Measurements from ENCODE around the gene GPR15. TPM values are rescaled to one million over a fixed set of nuclear protein-coding genes. Genes with fewer than 3 reads are reported as not detected.

Gene GPR15
- total and polyA plus RNA-seq, 3 donors from 2014 or later, result 0.34 TPM; not detected in 2

DNA sequence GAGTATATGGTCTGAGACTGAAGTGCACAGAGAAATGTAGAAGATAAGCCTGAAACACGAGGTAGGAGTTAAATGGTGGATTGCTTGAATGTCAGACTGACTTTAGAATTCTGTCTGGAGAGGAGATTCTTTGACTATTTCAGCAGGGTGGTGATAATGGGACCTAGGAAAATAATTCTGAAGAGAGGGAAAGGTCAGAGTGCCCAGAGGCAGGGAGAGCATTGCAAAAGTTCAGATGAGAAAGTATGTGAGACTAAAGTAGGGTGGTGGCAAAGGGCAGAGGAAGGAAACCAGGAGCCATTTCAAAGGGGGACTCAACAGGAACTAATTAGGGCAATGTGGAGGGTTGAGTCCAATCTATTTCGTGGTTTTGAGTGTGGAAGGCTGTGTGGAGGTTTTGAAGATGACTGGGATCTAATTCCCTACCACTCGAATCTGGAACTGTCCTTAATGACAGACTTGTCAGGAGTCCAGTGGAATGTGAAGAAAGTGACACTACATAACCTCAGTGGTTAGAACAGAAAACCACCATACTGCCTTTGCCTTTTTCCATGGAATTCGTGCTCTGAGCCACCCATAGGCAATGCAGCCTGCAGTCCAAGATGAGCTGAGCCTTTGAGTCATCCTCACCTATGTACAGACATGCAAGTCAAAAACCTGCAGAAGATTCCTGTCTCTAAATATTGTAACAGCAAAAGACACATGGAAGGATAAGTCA lies 45.6 kb downstream of the GPR15 start:
- Histone ChIP-seq H3K27ac (no peak overlapping the region), H3K4me1 (no peaks in the 10 kb centered on the region), H3K27me3 (no peaks in the 10 kb centered on the region), H3K36me3 (ENCODE audit: low read depth, missing control alignments) (no peaks in the 10 kb centered on the region), H3K9me3 (no peaks in the 10 kb centered on the region), H3K4me3 (no peak overlapping the region)
- intact Hi-C loops (cut with DNase I; ENCODE audit: low total_unique reads), result no loop called here
- DNase-seq, result no peak
- 80 to 86% methylated on average over 4 of the region's 4 CpGs for WGBS, 2 donors
- TF ChIP-seq CTCF (IDR thresholded peaks at IDR 0.05) (no peak), POLR2A (IDR thresholded peaks at IDR 0.05) (no peak)

GRCh38 chr3:98580401-98581386 lies 48.9 kb downstream of the GPR15 start:
- 92 to 95% methylated on average over 8 of the region's 8 CpGs for WGBS, 2 donors
- Histone ChIP-seq H3K27me3 (no peaks in the 10 kb centered on the region), H3K9me3 (no peaks in the 10 kb centered on the region), H3K27ac (no peak overlapping the region), H3K4me3 (no peak overlapping the region), H3K4me1 (no peaks in the 10 kb centered on the region), H3K36me3 (ENCODE audit: low read depth, missing control alignments) (no peaks in the 10 kb centered on the region)
- intact Hi-C loops (cut with DNase I; ENCODE audit: low total_unique reads), result no loop called here
- no peak for DNase-seq
- TF ChIP-seq CTCF (IDR thresholded peaks at IDR 0.05) (no peak), POLR2A (IDR thresholded peaks at IDR 0.05) (no peak)

GRCh38 chr3:98581474-98581873 lies 49.7 kb downstream of the GPR15 start:
- no peaks in the 10 kb centered on the region for H3K27me3 ChIP-seq
- no peaks in the 10 kb centered on the region for H3K4me1 ChIP-seq
- intact Hi-C loops (cut with DNase I; ENCODE audit: low total_unique reads), result no loop called here
- TF ChIP-seq CTCF (IDR thresholded peaks at IDR 0.05) (no peak), POLR2A (IDR thresholded peaks at IDR 0.05) (no peak)
- H3K27ac ChIP-seq, result no peak overlapping the region
- no peak overlapping the region for H3K4me3 ChIP-seq
- H3K9me3 ChIP-seq, result no peaks in the 10 kb centered on the region
- WGBS, 2 donors, result 94 to 100% methylated on average over 1 of the region's 1 CpG
- H3K36me3 ChIP-seq (ENCODE audit: low read depth, missing control alignments), result no peaks in the 10 kb centered on the region
- DNase-seq, result no peak

DNA sequence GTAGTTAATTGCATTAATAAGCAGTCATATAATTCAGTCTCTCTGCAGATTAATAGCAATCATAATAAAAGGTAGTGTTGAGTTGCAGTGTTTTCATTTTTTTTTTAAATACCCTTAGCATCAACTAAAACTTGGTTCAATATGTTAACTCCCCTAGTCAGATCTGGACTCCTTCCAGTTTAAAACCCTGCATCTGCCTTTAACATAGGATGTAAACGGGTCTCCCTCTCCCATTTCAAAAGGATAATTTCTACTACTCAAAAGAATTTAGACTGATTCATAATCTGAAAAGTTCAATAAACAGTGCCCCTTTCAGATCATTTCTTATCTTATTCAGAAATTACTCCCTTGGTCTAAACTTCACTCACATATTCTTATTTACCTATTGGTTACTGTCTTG lies 50.3 kb downstream of the GPR15 start:
- WGBS, 2 donors, result 91 to 100% methylated on average over 1 of the region's 1 CpG
- H3K27ac ChIP-seq, result no peak overlapping the region
- no peaks in the 10 kb centered on the region for H3K4me1 ChIP-seq
- no peaks in the 10 kb centered on the region for H3K9me3 ChIP-seq
- no peak for TF ChIP-seq POLR2A (IDR thresholded peaks at IDR 0.05)
- no peak for TF ChIP-seq CTCF (IDR thresholded peaks at IDR 0.05)
- no peaks in the 10 kb centered on the region for H3K36me3 ChIP-seq (ENCODE audit: low read depth, missing control alignments)
- no peak for DNase-seq
- intact Hi-C loops (cut with DNase I; ENCODE audit: low total_unique reads), result no loop called here
- no peak overlapping the region for H3K4me3 ChIP-seq
- no peaks in the 10 kb centered on the region for H3K27me3 ChIP-seq

Data from testis (tissue), 3 donors.